LNCAP (cell line): Measurements from ENCODE around the gene PARD3B.

ENCODE experiments used
- TF ChIP-seq, protein P1 (sequence below): fragments of 450-650 bp; IDR thresholded peaks from 2 replicates; pipeline ENCODE4 v1.5.1; 2017; ENCODE audit warnings: mild to moderate bottlenecking

Gene PARD3B

DNA sequence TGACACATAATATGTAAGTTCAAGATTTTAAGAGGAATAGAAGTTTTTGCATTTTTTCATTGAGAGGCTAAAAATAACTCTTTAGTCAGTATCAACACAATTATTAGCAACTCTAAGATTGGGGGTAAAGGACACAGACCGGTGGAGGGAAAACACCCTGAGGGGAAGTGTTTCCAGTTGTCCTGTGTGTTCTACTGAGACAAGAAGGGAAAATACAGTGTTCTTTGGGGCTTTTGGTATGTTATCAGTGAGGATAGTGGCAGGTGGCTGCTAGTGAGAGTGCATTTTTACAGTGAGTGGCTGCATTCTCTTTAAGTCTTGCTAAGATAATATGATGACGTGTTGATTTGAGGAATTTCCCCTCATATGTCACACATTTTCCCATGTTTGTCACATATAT, 507.5 kb downstream of the PARD3B start:
- TF ChIP-seq, protein P1, sequence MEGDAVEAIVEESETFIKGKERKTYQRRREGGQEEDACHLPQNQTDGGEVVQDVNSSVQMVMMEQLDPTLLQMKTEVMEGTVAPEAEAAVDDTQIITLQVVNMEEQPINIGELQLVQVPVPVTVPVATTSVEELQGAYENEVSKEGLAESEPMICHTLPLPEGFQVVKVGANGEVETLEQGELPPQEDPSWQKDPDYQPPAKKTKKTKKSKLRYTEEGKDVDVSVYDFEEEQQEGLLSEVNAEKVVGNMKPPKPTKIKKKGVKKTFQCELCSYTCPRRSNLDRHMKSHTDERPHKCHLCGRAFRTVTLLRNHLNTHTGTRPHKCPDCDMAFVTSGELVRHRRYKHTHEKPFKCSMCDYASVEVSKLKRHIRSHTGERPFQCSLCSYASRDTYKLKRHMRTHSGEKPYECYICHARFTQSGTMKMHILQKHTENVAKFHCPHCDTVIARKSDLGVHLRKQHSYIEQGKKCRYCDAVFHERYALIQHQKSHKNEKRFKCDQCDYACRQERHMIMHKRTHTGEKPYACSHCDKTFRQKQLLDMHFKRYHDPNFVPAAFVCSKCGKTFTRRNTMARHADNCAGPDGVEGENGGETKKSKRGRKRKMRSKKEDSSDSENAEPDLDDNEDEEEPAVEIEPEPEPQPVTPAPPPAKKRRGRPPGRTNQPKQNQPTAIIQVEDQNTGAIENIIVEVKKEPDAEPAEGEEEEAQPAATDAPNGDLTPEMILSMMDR, result no peak

DNA sequence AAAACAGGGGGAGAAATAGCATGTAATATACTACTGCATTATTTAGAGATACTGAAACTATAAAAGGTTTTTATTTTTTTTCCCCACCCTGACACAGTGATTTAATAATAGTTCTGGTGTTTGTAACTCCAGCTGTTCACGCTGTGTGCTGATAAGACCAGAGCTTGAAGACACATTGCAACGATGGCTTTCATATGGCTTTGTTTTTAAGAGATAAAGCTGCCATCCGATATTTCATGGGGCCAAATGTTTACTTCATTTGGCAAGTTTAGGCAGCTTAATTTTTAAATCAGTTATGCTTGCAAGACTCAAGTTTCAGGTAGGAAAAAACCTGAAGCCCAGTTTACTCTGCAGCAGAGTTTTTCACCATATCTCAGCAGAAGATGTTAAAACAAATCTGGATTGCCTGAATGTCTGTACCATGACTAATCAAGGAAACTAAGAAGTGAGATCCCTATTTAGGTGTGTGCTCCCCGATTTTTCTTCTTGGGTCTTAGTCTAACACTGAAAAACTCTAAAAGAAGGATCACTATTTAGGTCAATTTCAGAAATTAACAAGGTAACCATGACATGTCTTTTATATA, 508.6 kb downstream of the PARD3B start:
- TF ChIP-seq, protein P1, result no peak

DNA sequence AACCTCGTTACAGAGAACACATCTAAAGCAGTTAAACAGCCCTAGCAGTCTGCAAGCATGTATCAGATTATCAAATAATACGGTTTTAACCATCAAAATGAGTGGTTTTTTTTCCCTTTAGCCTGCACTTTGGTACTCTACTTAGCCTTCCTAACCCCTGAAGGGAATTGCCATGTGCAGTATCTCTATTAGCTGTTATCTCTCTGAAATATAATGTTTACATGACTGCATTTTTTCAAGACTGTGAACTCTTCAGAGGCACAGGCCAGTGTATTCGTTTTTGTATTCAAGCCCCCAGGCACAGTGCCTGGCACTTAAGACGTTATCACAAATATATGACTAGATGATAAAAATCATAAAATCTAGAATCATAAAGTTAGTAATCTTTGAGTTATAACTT, 509.5 kb downstream of the PARD3B start:
- TF ChIP-seq, protein P1, result no peak

DNA sequence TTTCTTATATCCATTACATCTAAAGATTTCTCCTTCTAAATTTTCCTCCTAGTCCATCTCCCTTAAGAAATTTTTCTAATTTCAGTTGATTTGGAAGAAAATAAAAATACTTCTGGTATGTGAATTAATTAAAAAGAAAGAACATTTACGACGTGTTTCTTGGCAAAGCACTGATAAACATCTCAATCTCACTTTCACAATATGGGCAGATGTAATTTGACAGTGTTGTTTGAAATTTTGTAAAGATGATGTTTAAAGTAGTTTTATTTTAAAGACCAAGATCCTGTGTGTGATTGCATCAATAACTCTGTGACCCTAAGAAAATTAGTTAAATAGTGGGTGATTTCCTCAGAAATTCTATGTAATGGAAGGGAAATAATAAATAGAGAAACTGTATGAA, 510.0 kb downstream of the PARD3B start:
- TF ChIP-seq, protein P1, result no peak

DNA sequence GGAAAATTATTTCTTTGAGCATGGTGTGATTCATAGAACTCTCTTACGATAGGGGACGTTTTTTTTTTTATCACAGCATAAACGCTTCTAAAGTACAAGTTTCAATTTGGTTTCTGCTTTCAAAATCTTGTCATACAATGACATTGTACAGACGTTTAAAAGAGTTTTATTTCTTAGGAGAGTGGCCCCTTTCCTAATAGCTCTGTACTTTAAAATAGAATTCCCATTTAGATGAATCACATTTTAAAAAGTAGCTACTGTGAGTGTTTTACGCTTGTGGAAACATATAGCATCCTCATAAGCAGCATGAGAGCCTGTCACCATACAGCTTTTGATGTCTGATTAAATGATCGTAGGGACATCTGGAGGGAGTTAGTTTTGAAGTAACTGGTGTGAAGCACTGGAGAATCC, 510.9 kb downstream of the PARD3B start:
- TF ChIP-seq, protein P1, result no peak

DNA sequence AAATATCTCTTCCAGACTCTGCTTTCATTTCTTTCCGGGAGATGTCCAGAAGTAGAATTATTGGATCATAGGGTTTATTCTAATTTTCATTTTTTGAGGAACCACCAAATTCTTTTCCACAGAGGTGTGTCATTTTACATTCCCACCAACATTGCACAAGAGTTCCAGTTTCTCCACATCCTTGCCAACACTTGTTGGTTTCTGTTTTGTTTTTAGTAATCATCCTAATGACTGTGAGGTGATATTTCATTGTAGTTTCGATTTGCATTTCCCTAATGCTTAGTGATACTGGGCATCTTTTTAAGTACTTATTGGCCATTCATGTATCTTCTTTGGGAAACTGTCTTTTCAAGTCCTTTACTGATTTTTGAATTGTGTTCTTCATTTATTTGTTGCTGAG, 513.1 kb downstream of the PARD3B start:
- TF ChIP-seq, protein P1, result no peak

DNA sequence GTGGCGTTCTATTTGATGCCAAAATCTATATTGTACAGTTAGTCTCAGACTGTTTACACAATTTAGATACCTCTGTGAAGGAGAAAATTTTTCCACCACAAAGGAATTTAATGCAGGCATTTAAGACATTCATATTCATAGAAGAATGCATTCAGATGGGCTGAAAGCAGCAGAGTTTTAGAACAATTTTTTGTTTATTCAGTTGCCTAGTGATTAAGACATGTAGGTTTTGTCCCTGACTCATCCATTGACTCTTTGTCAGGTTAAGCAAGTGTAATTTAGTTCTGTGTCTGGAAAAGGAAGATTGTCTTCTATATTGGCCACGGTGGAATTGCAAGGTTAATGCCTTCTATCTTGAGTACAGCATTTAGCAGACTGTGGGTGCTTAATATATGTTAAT, 515.0 kb downstream of the PARD3B start:
- TF ChIP-seq, protein P1, result no peak

DNA sequence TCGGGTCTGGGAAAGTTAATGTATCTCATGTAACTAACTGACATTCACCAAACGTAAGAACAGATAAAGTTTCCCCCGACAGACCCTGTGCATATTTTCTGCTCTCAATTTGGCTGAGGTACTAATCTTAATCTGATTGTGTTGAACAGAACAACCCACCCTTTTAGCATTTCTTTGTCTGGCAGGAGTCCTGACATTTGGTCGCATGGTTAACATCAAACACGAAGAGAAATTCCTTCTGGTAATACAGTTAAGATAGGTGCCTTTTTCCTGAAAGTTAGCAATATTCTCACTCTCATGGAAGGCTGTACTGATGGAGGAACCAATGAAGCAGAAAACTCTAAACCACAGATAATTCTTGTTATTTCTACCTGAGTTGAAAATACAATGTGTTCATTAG, 520.8 kb downstream of the PARD3B start:
- TF ChIP-seq, protein P1, result no peak
